ENCODE results near the gene CPOX.
"Not testable (repeated sequence)": the region's sequence is repeated elsewhere in the genome, so short reads cannot be mapped to it uniquely, and the experiment has no call there.

Gene CPOX

DNA sequence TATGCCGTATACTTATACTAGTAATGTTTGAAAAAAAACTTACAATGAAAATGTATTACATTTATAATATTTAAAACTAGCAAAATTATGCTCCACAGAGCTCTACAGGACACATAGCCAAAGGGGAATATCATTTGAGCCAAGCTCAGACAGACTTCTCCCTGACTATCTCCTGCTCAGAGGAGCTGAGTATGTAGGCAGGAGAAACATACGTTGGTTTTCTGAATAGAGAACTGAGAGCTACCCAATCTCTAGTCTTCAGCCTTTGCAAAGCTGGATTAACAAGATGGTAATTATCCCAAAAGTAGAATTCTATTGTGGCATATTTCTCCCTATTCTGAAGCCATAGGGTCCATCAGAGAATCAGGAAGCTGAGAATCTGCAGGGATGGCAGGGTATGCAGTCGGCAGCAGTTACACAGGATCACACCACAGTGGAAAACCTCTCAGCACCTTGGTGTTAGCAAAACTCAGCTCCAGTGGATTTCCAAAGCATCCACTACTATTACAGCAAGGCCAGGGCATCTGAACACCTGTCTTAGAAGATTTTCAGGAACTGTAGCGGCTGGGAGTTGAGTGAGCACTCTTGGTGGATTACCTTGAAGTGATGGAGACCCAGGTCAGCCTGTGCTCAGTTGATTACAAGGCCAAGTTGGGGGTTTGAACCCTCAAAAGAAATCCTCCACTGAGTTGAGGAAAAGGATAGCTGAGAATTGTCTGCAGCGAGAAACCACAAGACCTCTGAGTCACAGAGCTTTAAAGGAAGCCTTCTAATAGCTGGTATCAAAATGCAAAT, 31.5 kb downstream of the CPOX start:
- DNase-seq = peak; percentile 40

DNA sequence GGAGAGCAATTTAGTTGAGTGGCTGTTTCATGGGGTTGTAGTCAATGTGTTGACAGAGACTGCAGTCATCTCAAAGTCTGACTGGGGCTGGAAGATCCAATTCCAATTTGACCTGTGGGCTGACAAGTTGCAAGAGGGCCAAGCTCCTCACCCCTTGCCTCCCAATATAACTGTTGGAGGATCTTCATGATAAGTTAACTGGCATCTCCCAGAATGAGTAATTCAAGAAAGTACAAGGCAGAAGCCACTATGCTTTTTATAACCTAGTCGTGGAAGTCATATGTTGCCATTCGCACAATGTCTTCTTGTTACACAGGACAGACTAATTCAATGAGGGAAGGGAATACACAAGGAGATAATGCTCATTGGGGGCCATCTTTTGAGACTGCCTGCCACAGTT, 32.5 kb downstream of the CPOX start:
- no peak for DNase-seq

DNA sequence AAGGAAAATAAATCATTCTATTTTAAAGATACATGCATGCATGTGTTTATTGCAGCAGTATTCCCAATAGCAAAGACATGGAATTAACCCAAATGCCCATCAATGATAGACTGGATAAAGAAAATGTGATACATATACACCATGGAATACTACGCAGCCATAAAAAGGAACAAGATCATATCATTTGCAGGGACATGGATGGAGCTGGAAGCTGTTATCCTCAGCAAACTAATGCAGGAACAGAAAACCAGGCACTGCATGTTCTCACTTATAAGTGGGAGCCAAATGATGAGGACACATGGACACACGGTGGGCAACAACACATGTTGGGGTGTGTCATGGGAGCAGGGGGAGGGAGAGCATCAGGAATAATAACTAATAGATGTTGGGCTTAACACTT, 33.6 kb downstream of the CPOX start:
- not testable (repeated sequence) for DNase-seq

DNA sequence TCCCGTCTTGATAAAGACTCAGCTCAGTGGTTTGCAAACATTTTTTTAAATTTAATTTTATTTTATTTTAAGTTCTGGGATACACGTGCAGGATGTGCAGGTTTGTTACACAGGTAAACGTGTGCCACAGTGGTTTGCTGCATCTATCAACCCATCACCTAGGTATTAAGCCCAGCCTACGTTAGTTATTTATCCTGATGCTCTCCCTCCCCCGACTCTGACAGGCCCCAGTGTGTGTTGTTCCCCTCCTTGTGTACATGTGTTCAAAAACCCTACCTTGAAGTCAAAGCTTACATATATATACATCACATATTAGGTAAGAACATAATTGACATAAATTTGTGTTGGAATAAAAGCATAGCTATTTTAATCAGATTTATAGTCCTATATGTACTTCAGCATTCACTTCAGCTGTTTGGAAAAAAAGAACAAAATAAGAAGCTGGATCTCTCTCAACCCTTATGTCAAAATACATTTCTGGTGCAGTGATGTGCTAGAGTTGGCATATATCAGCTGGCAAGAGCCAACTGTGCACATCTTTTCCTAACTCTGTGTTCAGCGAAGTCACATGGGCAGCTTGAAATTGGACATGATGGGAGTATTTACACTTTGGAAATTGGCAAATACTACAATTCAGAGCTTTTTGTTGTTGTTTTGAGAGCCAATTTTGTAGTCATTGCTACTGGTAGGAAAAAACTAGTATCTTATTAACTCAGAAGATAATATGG, 35.1 kb downstream of the CPOX start:
- DNase-seq = no peak

DNA sequence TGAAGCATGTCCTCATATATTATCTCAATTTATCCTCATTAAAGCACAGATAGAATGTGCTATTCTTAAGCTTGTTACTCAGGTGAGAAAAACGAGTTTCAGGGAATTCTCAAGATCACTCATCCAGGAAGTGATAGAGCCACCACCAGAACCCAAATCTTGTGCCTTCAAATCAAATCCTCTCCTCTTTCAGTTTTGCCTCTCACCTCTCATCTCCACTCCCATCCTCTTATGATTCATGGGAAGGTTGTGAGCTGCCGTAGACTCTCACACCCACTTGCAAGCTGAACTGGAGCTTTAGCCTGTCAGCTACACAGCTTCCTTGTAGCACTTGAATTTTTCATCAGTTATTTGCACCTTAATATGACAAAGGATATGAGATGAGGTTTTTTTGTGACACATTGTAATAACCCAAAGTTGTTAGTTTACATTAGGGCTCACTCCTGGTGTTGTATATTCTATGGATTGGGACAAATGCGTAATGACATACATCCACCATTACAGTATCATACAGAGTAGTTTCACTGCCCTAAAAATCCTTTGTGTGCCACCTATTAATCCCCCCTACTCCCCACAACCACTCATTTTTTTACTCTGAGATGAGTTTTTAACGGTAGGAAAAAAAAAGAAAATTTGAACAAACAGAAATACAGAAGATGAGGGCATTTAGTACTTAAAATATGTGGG, 35.9 kb downstream of the CPOX start:
- no peak for DNase-seq

DNA sequence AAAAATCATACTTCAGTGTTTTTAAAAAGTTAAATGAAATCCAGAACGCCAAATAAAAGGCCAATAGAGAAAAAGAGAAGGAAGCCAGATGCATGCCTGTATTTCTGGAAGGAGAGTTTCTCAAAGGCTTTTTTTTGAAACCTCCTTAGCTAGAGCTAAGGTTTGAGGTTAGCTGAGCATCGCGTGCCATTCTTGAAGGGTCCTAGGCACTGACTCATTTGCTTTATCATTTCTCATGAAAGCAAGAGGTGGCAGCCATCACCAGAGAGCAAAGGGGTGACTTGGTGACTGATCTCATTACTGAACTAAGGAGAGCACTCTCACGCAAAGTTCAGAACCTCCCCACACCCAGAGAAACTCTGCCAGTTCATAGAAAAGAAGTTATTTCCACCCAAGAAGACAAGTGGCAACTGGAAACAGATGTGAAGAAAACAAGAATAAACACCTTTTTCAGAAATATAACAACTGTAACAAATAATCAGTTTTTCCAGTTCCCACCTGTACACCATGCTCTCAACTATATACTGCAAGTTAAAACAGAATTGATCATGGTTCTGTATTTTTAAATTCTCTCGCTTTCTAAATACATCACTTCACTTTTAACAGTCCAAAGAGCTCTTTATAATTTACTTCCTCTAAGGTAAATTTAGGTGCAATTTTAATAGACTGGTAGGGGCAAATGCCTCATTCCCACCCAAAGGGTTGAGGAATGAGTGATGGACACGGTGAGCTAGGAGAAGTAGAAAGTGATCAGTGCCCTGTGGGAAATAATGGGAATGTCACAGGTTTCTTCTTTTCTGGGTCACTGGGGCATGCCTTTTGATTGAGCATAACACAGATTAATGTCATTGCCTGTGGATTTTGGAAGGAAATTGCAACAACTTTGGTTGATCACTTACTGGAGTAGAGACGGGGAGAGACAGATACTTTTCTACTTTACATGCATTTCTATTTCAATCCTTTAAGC, 37.0 kb downstream of the CPOX start:
- DNase-seq = peak; percentile 30

DNA sequence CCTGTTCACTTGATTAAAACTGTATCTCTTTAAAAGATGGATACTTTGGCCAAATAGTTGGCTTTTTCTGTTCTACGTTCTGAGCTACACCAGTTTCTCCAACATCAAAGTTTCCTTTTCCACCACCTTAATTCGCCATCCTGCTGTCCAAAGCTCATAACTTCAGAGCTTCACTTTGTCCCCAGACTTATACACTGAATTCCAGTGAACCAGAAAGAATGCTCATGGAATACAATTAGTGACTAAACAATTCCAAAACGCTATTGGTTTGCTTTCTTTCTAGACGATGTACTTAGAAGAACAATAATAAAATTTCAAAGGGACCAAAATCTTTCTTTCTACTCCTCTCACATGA, 38.4 kb downstream of the CPOX start:
- no peak for DNase-seq

DNA sequence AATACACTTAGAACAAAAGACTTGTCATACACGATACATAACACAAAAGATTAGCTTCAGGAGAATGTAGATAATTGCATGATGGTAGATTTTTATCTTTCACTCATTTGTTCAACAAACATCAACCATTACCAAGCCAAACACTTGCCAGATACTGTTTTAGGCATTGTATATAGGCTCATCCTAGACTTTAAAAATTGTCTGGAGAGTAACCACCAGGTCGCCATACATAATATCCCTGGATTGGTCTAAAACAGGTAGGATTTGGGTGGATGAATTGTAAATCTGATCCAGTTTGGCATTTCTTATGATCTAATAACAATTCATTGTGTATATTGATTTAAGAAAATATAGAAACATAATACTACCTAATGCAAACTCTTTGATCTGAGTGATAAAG, 38.8 kb downstream of the CPOX start:
- DNase-seq = no peak

DNA sequence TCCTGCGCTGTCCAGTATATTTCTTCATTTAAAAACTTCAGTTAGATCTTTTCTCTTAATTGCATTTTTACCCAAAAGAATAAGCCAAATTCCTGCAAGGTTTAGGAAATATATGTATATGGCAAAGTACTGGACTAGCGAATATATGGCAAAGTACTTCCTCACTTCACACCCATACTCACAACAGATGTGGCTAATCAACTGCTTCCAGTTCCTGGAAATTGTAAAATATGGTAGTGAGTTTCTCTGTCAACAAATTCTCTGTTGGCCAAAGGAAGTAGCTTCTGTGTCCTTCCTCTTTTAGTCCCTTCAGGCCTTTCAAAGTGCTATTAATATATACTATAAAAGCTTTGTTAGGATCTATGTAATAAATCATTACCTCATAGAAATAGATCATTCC, 39.7 kb downstream of the CPOX start:
- no peak for DNase-seq

DNA sequence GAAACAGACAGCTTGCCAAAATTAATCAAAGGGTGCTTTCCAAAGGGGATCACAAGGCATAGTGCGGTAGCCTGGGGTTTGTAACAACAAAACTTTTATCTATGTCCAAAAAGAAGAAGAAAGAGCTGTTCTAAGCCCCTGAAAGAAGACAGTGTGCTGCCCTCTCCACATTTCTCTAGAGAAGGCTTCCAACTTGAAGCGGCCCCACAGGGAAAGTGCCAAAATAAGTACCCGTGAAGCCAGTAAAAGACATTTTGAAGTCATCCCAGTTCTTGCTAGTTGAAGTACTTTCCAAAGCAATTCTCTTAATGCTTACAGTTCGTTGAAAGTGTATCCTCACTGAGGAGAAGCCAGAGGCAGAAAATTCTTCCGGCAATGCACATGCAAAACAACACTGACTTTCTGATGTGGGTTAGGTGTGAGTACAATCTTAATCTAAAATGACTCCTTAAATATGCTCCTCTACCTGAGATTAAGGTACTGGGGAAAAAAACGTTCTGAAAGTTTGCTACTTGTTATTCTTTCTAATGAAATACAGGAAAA, 40.3 kb downstream of the CPOX start:
- no peak for DNase-seq

DNA sequence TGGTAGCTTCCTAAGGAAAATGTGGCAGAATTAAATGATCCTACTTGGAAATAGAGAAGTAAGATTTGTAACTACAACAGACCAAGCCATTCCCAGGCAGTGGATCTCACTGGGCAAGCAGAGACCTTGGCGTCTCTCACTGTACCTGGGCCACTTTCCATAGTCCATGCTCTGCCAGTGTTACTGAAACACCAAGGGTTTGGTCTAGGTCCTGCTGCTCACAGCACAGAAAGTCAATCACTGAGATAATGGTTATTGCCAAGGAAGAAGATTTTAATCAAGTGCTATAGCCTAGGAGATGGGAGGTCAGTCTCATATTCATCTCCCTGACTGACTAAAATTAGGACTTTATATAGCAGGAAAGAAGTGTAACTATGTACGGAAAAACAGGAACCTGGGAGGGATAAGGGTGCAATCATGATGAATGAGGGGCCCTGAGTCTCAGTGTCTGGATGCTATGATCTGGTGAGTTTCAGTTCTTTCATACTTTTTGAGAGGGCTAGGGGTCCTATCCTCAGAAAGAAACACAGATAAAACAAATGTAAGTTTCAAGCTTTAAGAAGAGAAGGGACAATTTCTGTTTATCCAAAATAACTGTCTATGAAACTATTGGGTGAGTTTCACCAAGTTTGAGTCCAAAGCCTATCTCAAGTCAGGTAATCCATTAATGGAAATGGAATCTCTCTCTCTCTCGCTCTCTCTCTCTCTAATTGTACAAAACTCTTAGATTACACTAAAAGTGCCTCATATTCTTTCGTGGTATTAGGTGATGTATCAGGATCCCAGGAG, 41.0 kb downstream of the CPOX start:
- no peak for DNase-seq

DNA sequence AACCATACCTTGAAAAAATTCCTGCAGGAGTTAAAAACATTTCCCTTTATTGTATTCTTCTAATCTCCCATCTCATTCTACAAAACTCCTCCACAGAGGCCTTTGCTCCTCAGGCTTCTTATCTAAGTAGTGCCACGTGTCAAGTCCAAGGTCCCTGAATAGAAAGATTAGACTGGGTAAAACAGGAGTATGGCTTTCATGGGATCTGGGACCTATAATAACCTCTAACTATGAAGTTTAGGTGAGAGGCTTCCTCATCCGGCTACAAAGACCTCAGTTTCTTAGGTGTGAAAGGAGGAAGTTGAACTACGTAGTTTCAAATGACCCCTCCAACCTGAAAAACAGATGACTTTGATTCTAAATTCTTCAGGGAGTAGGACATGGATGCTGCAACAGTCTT, 41.7 kb downstream of the CPOX start:
- DNase-seq = no peak

DNA sequence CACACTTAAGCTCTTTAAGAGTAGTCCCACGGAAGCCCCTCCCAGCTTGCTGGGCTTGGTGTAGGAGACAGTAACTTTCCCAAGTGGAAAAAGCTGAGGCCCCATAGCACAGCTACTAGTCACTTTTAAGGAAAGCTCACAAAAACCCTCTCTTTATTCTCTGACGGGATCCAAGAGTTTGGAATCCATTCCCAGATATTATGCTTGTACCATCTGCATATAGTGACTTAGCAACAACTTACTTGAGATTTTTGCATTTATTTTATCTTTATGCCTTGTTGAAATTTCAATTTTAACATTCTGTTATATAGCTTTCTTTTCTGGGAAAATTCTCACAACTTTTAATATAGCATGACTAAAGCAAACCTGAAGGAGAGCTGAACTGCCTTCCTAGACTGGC, 42.2 kb downstream of the CPOX start:
- no peak for DNase-seq

DNA sequence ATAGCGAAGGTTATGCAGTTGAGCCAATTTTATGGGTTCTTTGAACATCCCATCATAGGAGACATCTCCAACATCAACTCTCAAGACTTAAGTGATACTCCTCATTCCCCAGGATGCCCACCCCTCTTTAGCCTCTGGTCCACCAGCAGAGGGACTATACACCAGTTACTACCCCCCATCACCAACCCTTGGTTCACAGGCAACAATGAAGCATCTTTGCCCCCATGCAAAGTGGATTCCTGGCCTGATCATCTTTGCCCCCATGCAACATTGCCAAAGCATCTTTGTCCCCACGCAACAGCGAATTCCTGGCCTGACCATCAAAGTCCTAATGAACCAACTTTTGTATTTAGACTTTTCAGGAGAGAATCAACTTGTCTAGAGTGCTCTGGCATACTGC, 42.6 kb downstream of the CPOX start:
- DNase-seq = no peak

DNA sequence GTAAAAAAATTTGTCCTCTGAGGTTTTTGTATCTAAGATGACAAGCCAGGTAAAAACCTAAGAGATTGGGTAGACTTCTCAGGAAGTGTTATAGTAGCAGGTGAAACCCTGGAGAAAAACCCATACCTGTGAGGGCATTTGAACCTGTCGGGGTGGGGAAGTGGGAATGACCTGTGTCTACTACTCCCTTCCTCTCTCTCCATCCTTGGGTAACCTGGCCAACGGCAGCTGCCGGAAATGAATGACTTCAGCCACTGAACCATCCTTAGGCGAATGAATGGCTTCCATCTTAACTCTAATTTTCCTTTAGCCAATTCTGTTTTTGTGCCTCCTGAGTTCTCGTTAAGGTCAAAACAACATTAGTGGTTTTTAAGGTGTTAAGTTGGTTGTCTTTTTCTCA, 44.9 kb downstream of the CPOX start:
- no peak for DNase-seq

DNA sequence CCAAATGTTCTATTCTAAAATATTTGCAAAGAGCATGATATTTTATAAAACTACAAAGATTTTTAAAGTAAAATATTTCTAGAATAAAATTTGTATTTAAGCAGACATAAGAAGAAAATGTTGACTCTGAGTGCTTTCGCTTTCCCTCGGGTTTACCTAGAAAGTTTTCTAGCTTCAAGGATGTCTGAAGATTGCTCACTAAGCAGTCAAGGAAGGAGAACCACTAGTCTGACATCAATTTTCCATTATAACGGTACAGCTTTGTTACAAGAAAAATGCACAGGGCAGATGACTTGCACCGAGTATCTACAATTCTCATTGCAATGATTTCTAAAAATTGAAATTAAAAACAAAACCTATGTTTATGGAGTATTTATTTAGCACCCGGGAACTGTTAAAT, 47.5 kb downstream of the CPOX start:
- DNase-seq = no peak

DNA sequence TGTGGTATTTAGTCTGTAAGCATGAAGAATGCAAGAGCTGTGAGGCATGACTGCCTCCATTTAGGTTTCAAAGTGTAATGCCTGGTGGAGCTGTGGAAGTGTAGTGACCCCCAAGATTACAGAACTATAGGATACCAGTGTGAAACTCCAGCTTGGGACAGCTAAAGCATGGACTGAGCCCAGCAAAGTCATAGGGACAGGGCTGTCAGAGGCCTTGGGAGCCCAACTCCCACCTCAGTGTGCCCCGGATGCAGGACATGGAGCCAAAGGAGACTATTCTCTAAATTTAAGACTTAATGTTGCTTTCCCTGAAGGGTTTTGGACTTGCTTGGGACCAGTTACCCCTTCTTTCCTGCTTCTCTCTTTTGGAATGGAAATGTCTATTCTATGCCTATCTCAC, 50.8 kb downstream of the CPOX start:
- no peak for DNase-seq

DNA sequence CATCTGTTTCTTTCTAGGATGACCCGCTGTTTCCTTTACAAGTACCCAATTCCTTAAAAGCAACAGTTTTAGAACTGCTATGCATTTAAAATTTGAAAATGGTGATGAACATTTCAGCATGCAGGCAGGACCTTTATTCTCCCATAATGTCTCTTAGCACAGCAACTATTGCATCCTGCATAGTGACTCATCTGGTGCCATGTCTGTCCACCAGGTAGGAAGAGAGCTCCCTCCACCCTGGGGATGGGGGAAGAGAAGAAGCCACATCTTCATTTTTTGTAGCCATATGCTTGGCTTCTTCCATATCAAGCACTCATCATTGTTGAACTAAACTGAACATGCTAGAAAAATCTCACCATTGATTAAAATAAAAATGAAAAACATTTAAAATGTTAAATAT, 51.7 kb downstream of the CPOX start:
- no peak for DNase-seq

DNA sequence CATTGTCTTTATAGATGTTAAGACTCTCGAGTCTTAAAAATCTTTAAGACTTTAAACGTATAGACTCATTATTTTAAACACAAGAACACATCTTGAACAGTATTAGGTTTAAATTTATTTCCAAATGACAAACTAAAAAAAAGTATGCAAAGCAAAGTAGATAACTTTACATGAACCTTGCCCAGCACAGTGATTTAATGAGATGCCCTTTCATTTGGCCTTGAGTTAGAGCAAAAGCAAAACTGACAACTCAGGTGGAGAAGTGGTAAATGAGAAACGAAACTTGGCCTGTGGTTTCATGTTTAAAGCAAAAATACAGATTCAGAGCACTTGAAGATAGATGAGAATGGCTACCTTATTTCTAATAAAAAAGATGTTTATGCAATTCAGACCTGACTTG, 53.1 kb downstream of the CPOX start:
- DNase-seq = no peak

DNA sequence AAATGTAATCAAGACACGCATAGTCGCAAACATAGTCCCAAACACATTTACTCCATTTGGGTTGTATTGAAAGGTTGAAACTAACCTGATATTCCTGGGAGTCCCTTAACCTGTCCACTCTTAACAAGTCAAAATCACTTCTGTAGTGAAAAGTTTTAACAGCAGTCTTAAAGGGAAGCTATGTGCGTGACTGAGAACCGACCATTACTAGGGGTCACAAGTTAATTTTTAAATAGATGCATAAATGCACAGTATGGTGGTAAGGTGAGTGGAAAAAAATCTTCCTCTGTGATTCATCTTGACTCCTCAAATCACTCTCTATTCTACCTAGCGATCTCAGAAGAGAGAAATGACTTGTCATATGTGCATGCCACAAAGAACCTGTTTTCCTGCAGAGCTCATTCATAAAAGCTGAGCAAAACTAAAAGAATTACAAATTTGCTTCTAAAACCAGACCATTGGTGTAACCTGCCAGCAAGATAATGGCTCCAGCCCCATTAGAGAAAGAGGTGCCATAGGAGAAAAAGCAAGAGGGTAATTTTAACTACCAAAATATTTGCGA, 56.9 kb downstream of the CPOX start:
- DNase-seq = no peak

DNA sequence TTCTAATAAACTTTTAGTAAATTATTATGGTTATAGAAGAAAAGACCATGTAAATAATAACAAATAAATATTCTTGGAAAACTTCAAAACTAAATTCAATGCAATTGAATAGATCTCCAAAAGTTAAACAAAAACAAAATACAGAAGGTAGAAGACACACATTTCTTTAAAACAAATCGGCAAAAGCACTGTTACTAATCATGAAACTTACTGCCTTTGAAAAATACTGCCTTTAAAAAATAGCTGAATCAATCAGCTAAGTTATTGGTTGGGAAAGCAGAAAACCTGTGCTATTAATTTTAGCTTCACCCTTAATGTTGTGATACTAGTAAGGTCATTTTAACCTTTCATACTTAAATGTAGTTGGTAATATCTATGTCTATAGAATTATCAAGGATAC, 58.7 kb downstream of the CPOX start:
- DNase-seq = no peak

DNA sequence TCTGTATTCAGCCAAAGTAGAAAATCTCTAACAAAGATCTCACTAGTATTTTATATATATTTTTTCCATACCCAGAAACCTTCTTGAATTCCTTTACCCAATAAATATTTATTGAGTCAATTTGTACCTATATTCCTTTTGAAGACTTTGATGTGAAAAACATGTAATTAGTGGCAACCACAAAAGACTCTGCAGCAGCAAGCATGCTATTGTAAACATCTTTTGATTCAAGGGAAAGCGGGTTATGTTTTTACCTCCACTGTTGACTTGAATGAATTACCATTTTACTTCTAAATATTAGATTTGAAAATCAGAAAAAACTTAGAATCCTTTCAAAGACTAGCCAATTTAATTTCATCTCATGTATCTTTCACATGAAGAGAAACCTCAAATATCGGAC, 59.2 kb downstream of the CPOX start:
- DNase-seq = no peak

All from EL (cell line).